H9 (cell line): ENCODE results near the gene LIN7A. TPM values are rescaled to one million over a fixed set of nuclear protein-coding genes. Genes with fewer than 3 reads are reported as not detected.

Source experiments
- DNase-seq: peaks from one replicate; pipeline ENCODE4 v3.0.0-alpha.2; 2017
- H2AFZ ChIP-seq: one replicate; pipeline ENCODE4 v1.6.1; 2013; ENCODE audit warnings: mild to moderate bottlenecking, low read length, control low read depth, moderate library complexity
- H2AK5ac ChIP-seq: 2 replicates; pipeline ENCODE4 v1.6.1; 2013; ENCODE audit warnings: low read length, control low read depth, mixed read lengths; ENCODE audit not compliant: insufficient read length
- H2BK120ac ChIP-seq: one replicate; pipeline ENCODE4 v1.6.1; 2013; ENCODE audit warnings: low read depth, mild to moderate bottlenecking, low read length, control low read depth, inconsistent platforms; ENCODE audit not compliant: poor library complexity, severe bottlenecking
- H2BK12ac ChIP-seq: 2 replicates; pipeline ENCODE4 v1.6.1; 2013; ENCODE audit warnings: low read length, control low read depth, mixed read lengths, low read depth; ENCODE audit not compliant: insufficient read length
- H2BK15ac ChIP-seq: 2 replicates; pipeline ENCODE4 v1.6.1; 2013; ENCODE audit warnings: low read depth, low read length, control low read depth
- H2BK20ac ChIP-seq: one replicate; pipeline ENCODE4 v1.6.1; 2013; ENCODE audit warnings: low read depth, mild to moderate bottlenecking, low read length, control low read depth, inconsistent platforms; ENCODE audit not compliant: poor library complexity, severe bottlenecking
- H2BK5ac ChIP-seq: 2 replicates; pipeline ENCODE4 v1.6.1; 2013; ENCODE audit warnings: low read length, control low read depth, mixed read lengths; ENCODE audit not compliant: insufficient read length
- H3K14ac ChIP-seq: 2 replicates; pipeline ENCODE4 v1.6.1; 2013; ENCODE audit warnings: low read length, control low read depth; ENCODE audit not compliant: insufficient read depth
- H3K18ac ChIP-seq: 2 replicates; pipeline ENCODE4 v1.6.1; 2013; ENCODE audit warnings: low read depth, mild to moderate bottlenecking, mixed read lengths, low read length, control low read depth; ENCODE audit not compliant: insufficient read length
- H3K23ac ChIP-seq: 2 replicates; pipeline ENCODE4 v1.6.1; 2013; ENCODE audit warnings: low read length, control low read depth, mixed read lengths, low read depth; ENCODE audit not compliant: insufficient read length
- H3K23me2 ChIP-seq: 2 replicates; pipeline ENCODE4 v1.6.1; 2013; ENCODE audit warnings: low read depth, mild to moderate bottlenecking, mixed read lengths, low read length, control low read depth; ENCODE audit not compliant: insufficient read length, poor library complexity, severe bottlenecking
- H3K27ac ChIP-seq: 2 replicates; pipeline ENCODE4 v1.5.1; 2013; ENCODE audit warnings: low read length, control low read depth, mixed read lengths, low read depth; ENCODE audit not compliant: insufficient read length
- H3K27me3 ChIP-seq: 2 replicates; pipeline ENCODE4 v1.6.1; 2013; ENCODE audit warnings: low read length, control low read depth, inconsistent platforms; ENCODE audit not compliant: insufficient read depth
- H3K4ac ChIP-seq: 2 replicates; pipeline ENCODE4 v1.6.1; 2013; ENCODE audit warnings: low read depth, mild to moderate bottlenecking, control low read depth, inconsistent platforms, low read length, moderate library complexity
- H3K4me1 ChIP-seq: 2 replicates; pipeline ENCODE4 v1.6.1; 2013; ENCODE audit warnings: low read length, control low read depth, inconsistent platforms; ENCODE audit not compliant: insufficient read depth
- H3K4me2 ChIP-seq: 2 replicates; pipeline ENCODE4 v1.6.1; 2013; ENCODE audit warnings: low read length, control low read depth, mixed read lengths; ENCODE audit not compliant: insufficient read length, insufficient read depth
- H3K56ac ChIP-seq: 2 replicates; pipeline ENCODE4 v1.6.1; 2013; ENCODE audit warnings: low read depth, mild to moderate bottlenecking, mixed read lengths, low read length, control low read depth; ENCODE audit not compliant: insufficient read length
- H3K79me1 ChIP-seq: 2 replicates; pipeline ENCODE4 v1.6.1; 2013; ENCODE audit warnings: low read depth, mild to moderate bottlenecking, moderate library complexity, low read length, control low read depth, inconsistent platforms; ENCODE audit not compliant: insufficient read depth, poor library complexity, severe bottlenecking
- H3K79me2 ChIP-seq: 2 replicates; pipeline ENCODE4 v1.6.1; 2013; ENCODE audit warnings: low read length, control low read depth, inconsistent platforms; ENCODE audit not compliant: insufficient read depth
- H3K9ac ChIP-seq: 2 replicates; pipeline ENCODE4 v1.6.1; 2013; ENCODE audit warnings: low read length, control low read depth, mixed read lengths; ENCODE audit not compliant: insufficient read length; ENCODE audit errors: extremely low read depth
- H3K9me3 ChIP-seq: one replicate; pipeline ENCODE4 v1.6.1; 2013; ENCODE audit warnings: low read depth, low read length, inconsistent platforms; ENCODE audit not compliant: control insufficient read depth
- H3T11ph ChIP-seq: one replicate; pipeline ENCODE4 v1.6.1; 2013; ENCODE audit warnings: mild to moderate bottlenecking, low read length, control low read depth, inconsistent platforms
- H4K20me1 ChIP-seq: one replicate; pipeline ENCODE4 v1.6.1; 2013; ENCODE audit not compliant: control insufficient read depth, insufficient read length, insufficient read depth
- H4K5ac ChIP-seq: 2 replicates; pipeline ENCODE4 v1.6.1; 2013; ENCODE audit warnings: low read depth, mild to moderate bottlenecking, mixed read lengths, low read length, control low read depth; ENCODE audit not compliant: insufficient read length
- H4K8ac ChIP-seq: replicated peaks from 2 replicates; pipeline ENCODE4 v1.6.1; 2013; ENCODE audit warnings: low read length, control low read depth, mixed read lengths, low read depth; ENCODE audit not compliant: insufficient read length
- H4K91ac ChIP-seq: 2 replicates; pipeline ENCODE4 v1.6.1; 2013; ENCODE audit warnings: low read depth, mild to moderate bottlenecking, moderate library complexity, mixed read lengths, low read length, control low read depth; ENCODE audit not compliant: insufficient read length
- H3K27ac Mint-ChIP-seq, 3 experiments: 2 replicates in 2 of 3; 3 replicates in 1 of 3; pipeline ENCODE4 v1.8.0; 2020 to 2021; ENCODE audit warnings: mixed read lengths in 3 of 3, mild to moderate bottlenecking in 1 of 3, moderate library complexity in 1 of 3
- H3K27me3 Mint-ChIP-seq: 2 replicates; pipeline ENCODE4 v1.8.0; 2021; ENCODE audit warnings: low read depth, mild to moderate bottlenecking, moderate library complexity, mixed read lengths
- H3K36me3 Mint-ChIP-seq, 3 experiments: 2 replicates in 2 of 3; 3 replicates in 1 of 3; pipeline ENCODE4 v1.8.0; 2020 to 2021; ENCODE audit warnings: low read depth in 3 of 3, mixed read lengths in 3 of 3; ENCODE audit not compliant: insufficient read depth in 1 of 3
- H3K4me1 Mint-ChIP-seq, 2 experiments: 2 replicates each; pipeline ENCODE4 v1.8.0; 2020; ENCODE audit warnings: mixed read lengths in 2 of 2
- H3K4me3 Mint-ChIP-seq, 2 experiments: 2 replicates in 1 of 2; 3 replicates in 1 of 2; pipeline ENCODE4 v1.8.0; 2020 to 2021; ENCODE audit warnings: mild to moderate bottlenecking in 2 of 2, mixed read lengths in 2 of 2, moderate library complexity in 1 of 2
- H3K9me3 Mint-ChIP-seq, 2 experiments: 2 replicates in 1 of 2; 3 replicates in 1 of 2; pipeline ENCODE4 v1.8.0; 2020; ENCODE audit warnings: mild to moderate bottlenecking in 2 of 2, mixed read lengths in 2 of 2, moderate library complexity in 1 of 2
- CTCF ChIP-seq: fragments of 200-600 bp; sonication (generic); conservative IDR thresholded peaks from 3 replicates; pipeline ENCODE4 v1.8.0; 2021; ENCODE audit warnings: antibody characterized with exemption, mild to moderate bottlenecking
- WGBS: extraction: QIAGEN DNeasy Blood & Tissue Kit; methylation state at CpG from one replicate; pipeline ENCODE4 v1.1.7; 2013; ENCODE audit warnings: missing lambda C conversion rate, low lambda C conversion rate, mixed read lengths; ENCODE audit not compliant: insufficient read length; ENCODE audit errors: extremely low coverage; 5-methylcytosine and 5-hydroxymethylcytosine counted together
- total RNA-seq: library from RNA; stranded (reverse); gene quantifications from 2 replicates; pipeline ENCODE4 v1.2.1, GENCODE V29; 2021

Gene LIN7A
- total RNA-seq, 1 experiment from 2014 or later = 18.3 TPM

GRCh38 chr12:80837342-80837978 is 100.3 kb downstream of the LIN7A start:
- no CpG with 5 or more reads among the region's 5 CpGs for WGBS
- Histone ChIP-seq H2BK120ac (no peak overlapping the region), H4K8ac (no peak overlapping the region), H3K4me2 (no peak overlapping the region), H2AFZ (no peak overlapping the region), H3K79me2 (no peaks in the 10 kb centered on the region), H4K91ac (no peak overlapping the region), H3K79me1 (no peaks in the 10 kb centered on the region), H3K9me3 (no peaks in the 10 kb centered on the region), H2BK5ac (no peak overlapping the region), H3K27me3 (no peaks in the 10 kb centered on the region), H3K4ac (no peak overlapping the region), H3K4me1 (no peaks in the 10 kb centered on the region), H4K5ac (no peak overlapping the region), H2AK5ac (no peak overlapping the region), H3K27ac (no peak overlapping the region), H3K9ac (no peak overlapping the region), H3K23ac (no peak overlapping the region), H2BK15ac (no peak overlapping the region), H2BK12ac (no peak overlapping the region), H4K20me1 (no peaks in the 10 kb centered on the region), H3K18ac (no peak overlapping the region), H3T11ph (no peak overlapping the region), H2BK20ac (no peak overlapping the region), H3K56ac (no peak overlapping the region), H3K14ac (no peak overlapping the region), H3K23me2 (no peaks in the 10 kb centered on the region)
- H3K9me3 Mint-ChIP-seq = no peaks in the 10 kb centered on the region
- H3K36me3 Mint-ChIP-seq = peaks cover 0 to 3% (median 0%) of the 10 kb centered on the region in 3 experiments; a peak in 2 of 7 replicates
- peaks cover 18 to 21% of the 10 kb centered on the region in 2 experiments for H3K4me1 Mint-ChIP-seq
- no peak overlapping the region; a peak in 1 of 7 replicates for H3K27ac Mint-ChIP-seq
- H3K4me3 Mint-ChIP-seq = no peak overlapping the region
- no peaks in the 10 kb centered on the region for H3K27me3 Mint-ChIP-seq
- DNase-seq = peak; percentile 72
- peak; percentile 86 for TF ChIP-seq CTCF
